SU-DHL-6 (cell line): ENCODE results near the gene NPPA.

Experiments
- H2AFZ ChIP-seq: fragments of 200-600 bp; sonication (generic); 2 replicates; pipeline ENCODE4 v1.6.1; 2014; ENCODE audit warnings: low read depth, mild to moderate bottlenecking, moderate library complexity, mixed read lengths, antibody characterized with exemption, low read length; ENCODE audit not compliant: severe bottlenecking
- H3F3A ChIP-seq: fragments of 200-600 bp; shearing (Covaris generic); 2 replicates; pipeline ENCODE4 v1.6.0; 2016; ENCODE audit warnings: antibody characterized with exemption, mild to moderate bottlenecking; ENCODE audit not compliant: insufficient read depth
- H3K27ac ChIP-seq: fragments of 200-600 bp; sonication (generic); 2 replicates; pipeline ENCODE4 v1.5.1; 2016; ENCODE audit warnings: low read depth, mild to moderate bottlenecking, low read length, moderate library complexity, mixed read lengths
- H3K27me3 ChIP-seq: fragments of 200-600 bp; sonication (generic), shearing (Covaris generic); 2 replicates; pipeline ENCODE4 v1.6.0; 2014; ENCODE audit warnings: mild to moderate bottlenecking, low read length
- H3K36me3 ChIP-seq: fragments of 200-600 bp; sonication (generic); 2 replicates; pipeline ENCODE4 v1.6.1; 2014; ENCODE audit warnings: mild to moderate bottlenecking, low read length, mixed read lengths
- H3K4me2 ChIP-seq: fragments of 300-600, 200-600 bp; shearing (Covaris generic), sonication (generic); 2 replicates; pipeline ENCODE4 v1.6.0; 2014; ENCODE audit warnings: low read length, low read depth, mild to moderate bottlenecking; ENCODE audit not compliant: poor library complexity, severe bottlenecking
- H3K4me3 ChIP-seq: fragments of 200-600 bp; sonication (generic); 2 replicates; pipeline ENCODE4 v1.5.1; 2014; ENCODE audit warnings: antibody characterized with exemption, low read length, mild to moderate bottlenecking, mixed read lengths; ENCODE audit not compliant: insufficient read depth, poor library complexity, severe bottlenecking
- H3K79me2 ChIP-seq: fragments of 200-600 bp; sonication (generic); 2 replicates; pipeline ENCODE4 v1.6.1; 2014; ENCODE audit warnings: mild to moderate bottlenecking, low read length, moderate library complexity; ENCODE audit not compliant: insufficient read depth
- H3K9ac ChIP-seq: fragments of 200-600 bp; sonication (generic); 2 replicates; pipeline ENCODE4 v1.7.0; 2014; ENCODE audit warnings: mild to moderate bottlenecking, low read length
- H3K9me2 ChIP-seq: fragments of 200-600 bp; sonication (generic); replicated peaks from 2 replicates; pipeline ENCODE4 v1.6.1; 2014; ENCODE audit warnings: low read length; ENCODE audit not compliant: insufficient read depth
- H3K9me3 ChIP-seq: fragments of 200-600 bp; sonication (generic); 2 replicates; pipeline ENCODE4 v1.6.1; 2014; ENCODE audit warnings: low read length, mixed read lengths; ENCODE audit not compliant: insufficient read depth
- H4K20me1 ChIP-seq: fragments of 200-600 bp; sonication (generic); 2 replicates; pipeline ENCODE4 v1.6.1; 2014; ENCODE audit warnings: low read depth, mild to moderate bottlenecking, antibody characterized with exemption, low read length, moderate library complexity, mixed read lengths
- EZH2phosphoT487 ChIP-seq: fragments of 200-600 bp; sonication (generic), shearing (Covaris generic); conservative IDR thresholded peaks from 2 replicates; pipeline ENCODE4 v1.6.1; 2018; ENCODE audit warnings: mild to moderate bottlenecking, antibody characterized with exemption, low read length, moderate library complexity, mixed read lengths
- TF ChIP-seq, protein P1 (sequence below): fragments of 200-600 bp; sonication (generic); IDR thresholded peaks from one replicate; pipeline ENCODE4 v1.5.1; 2017; ENCODE audit warnings: antibody characterized with exemption, mild to moderate bottlenecking, low read length, moderate library complexity; ENCODE audit not compliant: insufficient read depth, poor library complexity, severe bottlenecking

NPPA gene

DNA sequence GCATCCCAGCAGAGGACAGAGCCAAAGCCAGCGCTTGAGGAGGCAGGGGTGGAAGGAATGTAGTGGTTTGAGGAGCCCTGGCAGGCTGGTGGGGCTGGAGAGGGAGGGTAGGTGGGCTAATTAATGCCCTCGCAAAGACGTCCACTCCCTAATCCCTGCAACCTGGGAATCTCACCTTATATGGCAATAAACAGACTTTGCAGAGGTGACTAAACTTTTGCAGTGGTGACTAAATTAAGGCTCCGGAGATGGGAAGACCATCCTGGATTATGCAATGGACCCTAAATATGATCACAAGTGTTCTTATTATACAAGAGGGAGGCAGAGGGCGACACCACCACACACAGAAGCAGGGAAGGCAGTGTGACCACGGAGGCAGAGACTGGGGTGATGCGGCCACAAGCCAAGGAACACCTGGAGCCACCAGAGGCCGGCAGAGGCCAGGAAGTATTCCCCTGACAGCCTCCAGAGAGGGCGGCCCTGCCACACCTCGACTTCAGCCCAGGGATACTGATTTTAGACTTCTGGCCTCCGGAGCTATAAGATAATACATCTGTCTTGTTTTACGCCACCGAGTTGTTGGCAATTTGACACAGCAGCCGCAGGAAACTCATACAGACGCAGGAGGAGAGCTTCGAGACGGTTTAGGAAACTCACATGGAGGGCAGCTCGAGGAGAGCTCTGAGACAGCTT is 34.3 kb upstream of the NPPA start:
- H3K79me2 ChIP-seq = no peaks in the 10 kb centered on the region
- no peaks in the 10 kb centered on the region for H3F3A ChIP-seq
- H3K27ac ChIP-seq = no peak overlapping the region
- TF ChIP-seq EZH2phosphoT487 = no peak
- TF ChIP-seq, protein P1, sequence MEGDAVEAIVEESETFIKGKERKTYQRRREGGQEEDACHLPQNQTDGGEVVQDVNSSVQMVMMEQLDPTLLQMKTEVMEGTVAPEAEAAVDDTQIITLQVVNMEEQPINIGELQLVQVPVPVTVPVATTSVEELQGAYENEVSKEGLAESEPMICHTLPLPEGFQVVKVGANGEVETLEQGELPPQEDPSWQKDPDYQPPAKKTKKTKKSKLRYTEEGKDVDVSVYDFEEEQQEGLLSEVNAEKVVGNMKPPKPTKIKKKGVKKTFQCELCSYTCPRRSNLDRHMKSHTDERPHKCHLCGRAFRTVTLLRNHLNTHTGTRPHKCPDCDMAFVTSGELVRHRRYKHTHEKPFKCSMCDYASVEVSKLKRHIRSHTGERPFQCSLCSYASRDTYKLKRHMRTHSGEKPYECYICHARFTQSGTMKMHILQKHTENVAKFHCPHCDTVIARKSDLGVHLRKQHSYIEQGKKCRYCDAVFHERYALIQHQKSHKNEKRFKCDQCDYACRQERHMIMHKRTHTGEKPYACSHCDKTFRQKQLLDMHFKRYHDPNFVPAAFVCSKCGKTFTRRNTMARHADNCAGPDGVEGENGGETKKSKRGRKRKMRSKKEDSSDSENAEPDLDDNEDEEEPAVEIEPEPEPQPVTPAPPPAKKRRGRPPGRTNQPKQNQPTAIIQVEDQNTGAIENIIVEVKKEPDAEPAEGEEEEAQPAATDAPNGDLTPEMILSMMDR = no peak
- no peaks in the 10 kb centered on the region for H4K20me1 ChIP-seq
- no peak overlapping the region for H3K4me3 ChIP-seq
- H3K9me3 ChIP-seq = no peaks in the 10 kb centered on the region
- H3K36me3 ChIP-seq = no peaks in the 10 kb centered on the region
- H3K27me3 ChIP-seq = no peaks in the 10 kb centered on the region
- no peak overlapping the region for H3K9ac ChIP-seq
- no peak overlapping the region for H2AFZ ChIP-seq
- H3K9me2 ChIP-seq = no peaks in the 10 kb centered on the region
- H3K4me2 ChIP-seq = no peak overlapping the region

DNA sequence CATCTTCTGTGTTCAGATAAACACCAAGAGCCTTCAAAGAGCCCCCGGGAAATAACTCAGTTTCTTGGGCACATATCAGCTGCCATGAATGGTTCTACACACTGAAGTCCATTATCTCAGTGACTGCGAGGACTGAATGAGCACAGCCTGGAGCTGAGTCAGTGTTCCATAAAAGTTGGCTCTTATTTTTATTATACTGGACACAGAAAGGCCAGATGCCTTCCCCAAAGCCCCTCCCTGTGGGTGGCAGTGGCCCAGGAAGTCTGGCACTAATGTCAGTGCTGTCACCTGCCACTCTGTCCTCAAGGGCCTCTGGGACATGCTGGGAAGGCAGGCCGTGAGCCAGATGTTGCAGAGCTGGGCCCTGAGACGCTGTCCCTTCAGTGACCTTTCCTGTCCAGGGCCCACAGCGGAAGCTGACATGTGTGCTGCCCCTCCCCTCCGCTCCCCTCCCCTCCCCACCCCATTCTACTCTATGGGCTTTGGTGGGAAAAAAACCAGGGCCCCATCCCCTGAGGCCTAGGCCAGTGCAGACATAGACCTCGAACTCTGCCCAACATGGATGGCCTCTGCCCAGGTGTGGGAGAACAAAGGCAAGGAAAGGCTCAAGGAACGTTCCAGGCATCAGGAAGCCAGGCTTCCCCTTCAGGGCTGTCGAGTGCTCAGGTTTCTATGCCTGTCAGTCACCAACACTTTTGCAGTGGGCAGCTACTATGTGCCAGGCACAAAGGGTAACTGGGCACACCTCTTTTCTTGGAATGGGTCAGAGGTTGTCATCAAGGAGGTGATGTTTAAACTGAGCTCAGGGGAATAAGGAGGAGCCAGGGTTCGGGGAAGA is 33.5 kb upstream of the NPPA start:
- H3K9ac ChIP-seq = no peak overlapping the region
- H3K9me3 ChIP-seq = no peaks in the 10 kb centered on the region
- no peaks in the 10 kb centered on the region for H3F3A ChIP-seq
- TF ChIP-seq, protein P1 = no peak
- no peak for TF ChIP-seq EZH2phosphoT487
- no peaks in the 10 kb centered on the region for H4K20me1 ChIP-seq
- H3K4me3 ChIP-seq = no peak overlapping the region
- no peak overlapping the region for H2AFZ ChIP-seq
- H3K4me2 ChIP-seq = no peak overlapping the region
- no peaks in the 10 kb centered on the region for H3K27me3 ChIP-seq
- no peaks in the 10 kb centered on the region for H3K9me2 ChIP-seq
- no peak overlapping the region for H3K27ac ChIP-seq
- H3K79me2 ChIP-seq = no peaks in the 10 kb centered on the region
- no peaks in the 10 kb centered on the region for H3K36me3 ChIP-seq

DNA sequence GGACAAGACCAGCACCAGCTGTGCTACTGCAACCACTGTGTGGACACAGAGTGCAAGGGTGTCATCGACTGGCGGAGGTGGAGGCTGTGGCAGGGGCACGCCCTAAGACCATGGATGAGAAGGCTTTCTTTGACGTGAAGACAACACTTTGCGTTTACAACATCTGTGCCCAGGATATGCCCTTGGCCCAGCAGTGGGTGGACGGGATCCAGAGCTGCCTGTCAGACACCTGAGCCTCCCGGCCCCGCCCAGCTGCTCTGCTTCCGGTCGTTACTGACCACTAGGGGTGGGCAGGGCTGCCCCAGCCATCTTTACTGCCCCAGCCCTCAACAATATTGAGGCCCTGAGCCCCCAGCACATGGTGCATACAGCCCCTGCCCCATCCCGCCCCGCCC is 32.6 kb upstream of the NPPA start:
- H3K27me3 ChIP-seq = no peaks in the 10 kb centered on the region

More for the DNA sequence above, 32.6 kb upstream of the NPPA start:
- Histone ChIP-seq H3K9ac (no peak overlapping the region), H3K27ac (no peak overlapping the region), H3K4me3 (no peak overlapping the region), H3K79me2 (no peaks in the 10 kb centered on the region), H3K9me2 (no peaks in the 10 kb centered on the region), H3K9me3 (no peaks in the 10 kb centered on the region), H4K20me1 (no peaks in the 10 kb centered on the region), H3K36me3 (no peaks in the 10 kb centered on the region), H3F3A (no peaks in the 10 kb centered on the region), H2AFZ (no peak overlapping the region), H3K4me2 (no peak overlapping the region)
- TF ChIP-seq, protein P1 = no peak
- no peak for TF ChIP-seq EZH2phosphoT487
